ENCODE measurements around the gene TTC3. TPM values are rescaled to one million over a fixed set of nuclear protein-coding genes. Genes with fewer than 3 reads are reported as not detected.
A peak's percentile ranks its signal among the peaks of the same experiment; 100 is the strongest.

The TTC3 gene
- total RNA-seq, 4 donors from 2014 or later, result 96.5 to 195 (median 122) TPM

GRCh38 chr21:37071561-37072273, 1.3 kb upstream of the TTC3 start:
- WGBS, result 15% methylated on average over 12 of the region's 12 CpGs
- DNase-seq (ENCODE audit: low spot score in 2 of 2), result peak; percentile 89 to 91

GRCh38 chr21:37072274-37072987, 623 bp upstream of the TTC3 start:
- DNase-seq (ENCODE audit: low spot score in 2 of 2), result peak in 1 of 2 donors; percentile 86

More at GRCh38 chr21:37071561-37072273, 1.3 kb upstream of the TTC3 start:
- Histone ChIP-seq H3K4me1 (peaks cover 29% of the 10 kb centered on the region), H3K27me3 (no peaks in the 10 kb centered on the region), H3K36me3 (peaks cover 11% of the 10 kb centered on the region), H3K4me3 (peak overlapping the region; percentile 94), H3K9me3 (no peaks in the 10 kb centered on the region), H3K27ac (peak overlapping the region; percentile 100)
- TF ChIP-seq CTCF (IDR thresholded peaks at IDR 0.05), result no peak
- TF ChIP-seq EP300 (IDR thresholded peaks at IDR 0.05), result no peak
- TF ChIP-seq POLR2AphosphoS5 (IDR thresholded peaks at IDR 0.05), result peak in 2 of 3 donors; percentile 30 to 32
- peak in 1 of 2 donors; percentile 49 for TF ChIP-seq POLR2A (IDR thresholded peaks at IDR 0.05)

GRCh38 chr21:37073417-37074196, 553 bp downstream of the TTC3 start:
- TF ChIP-seq POLR2A (IDR thresholded peaks at IDR 0.05), result no peak
- no peak for TF ChIP-seq POLR2AphosphoS5 (IDR thresholded peaks at IDR 0.05)
- no peak for TF ChIP-seq CTCF (IDR thresholded peaks at IDR 0.05)
- TF ChIP-seq EP300 (IDR thresholded peaks at IDR 0.05), result no peak
- H3K4me1 ChIP-seq, result peaks cover 29% of the 10 kb centered on the region
- DNase-seq (ENCODE audit: low spot score in 2 of 2), result peak; percentile 85 to 86
- no peaks in the 10 kb centered on the region for H3K27me3 ChIP-seq
- H3K36me3 ChIP-seq, result peaks cover 5% of the 10 kb centered on the region
- H3K27ac ChIP-seq, result peak overlapping the region; percentile 100
- H3K9me3 ChIP-seq, result no peaks in the 10 kb centered on the region
- WGBS, result 0% methylated on average over 44 of the region's 70 CpGs
- H3K4me3 ChIP-seq, result peak overlapping the region; percentile 94

More at GRCh38 chr21:37072274-37072987, 623 bp upstream of the TTC3 start:
- Histone ChIP-seq H3K9me3 (no peaks in the 10 kb centered on the region), H3K4me1 (peaks cover 29% of the 10 kb centered on the region), H3K4me3 (peak overlapping the region; percentile 94), H3K27me3 (no peaks in the 10 kb centered on the region), H3K27ac (peak overlapping the region; percentile 100), H3K36me3 (peaks cover 6% of the 10 kb centered on the region)
- no peak for TF ChIP-seq EP300 (IDR thresholded peaks at IDR 0.05)
- peak in 1 of 2 donors; percentile 57 for TF ChIP-seq POLR2A (IDR thresholded peaks at IDR 0.05)
- peak in 2 of 3 donors; percentile 10 to 47 for TF ChIP-seq POLR2AphosphoS5 (IDR thresholded peaks at IDR 0.05)
- under 1% methylated on average over 21 of the region's 54 CpGs for WGBS

GRCh38 chr21:37074197-37074510, 1.1 kb downstream of the TTC3 start:
- TF ChIP-seq CTCF (IDR thresholded peaks at IDR 0.05) (no peak), POLR2A (IDR thresholded peaks at IDR 0.05) (no peak), EP300 (IDR thresholded peaks at IDR 0.05) (no peak), POLR2AphosphoS5 (IDR thresholded peaks at IDR 0.05) (no peak)
- DNase-seq (ENCODE audit: low spot score in 2 of 2), result no peak
- 6% methylated on average over 13 of the region's 13 CpGs for WGBS

GRCh38 chr21:37074546-37074945, 1.5 kb downstream of the TTC3 start:
- no peaks in the 10 kb centered on the region for H3K36me3 ChIP-seq
- WGBS, result 27% methylated on average over 9 of the region's 9 CpGs
- TF ChIP-seq POLR2A (IDR thresholded peaks at IDR 0.05) (no peak), CTCF (IDR thresholded peaks at IDR 0.05) (no peak), EP300 (IDR thresholded peaks at IDR 0.05) (no peak), POLR2AphosphoS5 (IDR thresholded peaks at IDR 0.05) (no peak)
- no peak for DNase-seq (ENCODE audit: low spot score in 2 of 2)
- peak overlapping the region; percentile 94 for H3K4me3 ChIP-seq
- H3K27ac ChIP-seq, result peak overlapping the region; percentile 100
- H3K27me3 ChIP-seq, result no peaks in the 10 kb centered on the region
- no peaks in the 10 kb centered on the region for H3K9me3 ChIP-seq
- H3K4me1 ChIP-seq, result peaks cover 29% of the 10 kb centered on the region

More at GRCh38 chr21:37074197-37074510, 1.1 kb downstream of the TTC3 start:
- peak overlapping the region; percentile 100 for H3K27ac ChIP-seq
- H3K27me3 ChIP-seq, result no peaks in the 10 kb centered on the region
- no peaks in the 10 kb centered on the region for H3K9me3 ChIP-seq
- peak overlapping the region; percentile 94 for H3K4me3 ChIP-seq
- peaks cover under 1% of the 10 kb centered on the region for H3K36me3 ChIP-seq
- peaks cover 29% of the 10 kb centered on the region for H3K4me1 ChIP-seq
